ENCODE measurements around the gene PTEN.

PTEN gene

DNA sequence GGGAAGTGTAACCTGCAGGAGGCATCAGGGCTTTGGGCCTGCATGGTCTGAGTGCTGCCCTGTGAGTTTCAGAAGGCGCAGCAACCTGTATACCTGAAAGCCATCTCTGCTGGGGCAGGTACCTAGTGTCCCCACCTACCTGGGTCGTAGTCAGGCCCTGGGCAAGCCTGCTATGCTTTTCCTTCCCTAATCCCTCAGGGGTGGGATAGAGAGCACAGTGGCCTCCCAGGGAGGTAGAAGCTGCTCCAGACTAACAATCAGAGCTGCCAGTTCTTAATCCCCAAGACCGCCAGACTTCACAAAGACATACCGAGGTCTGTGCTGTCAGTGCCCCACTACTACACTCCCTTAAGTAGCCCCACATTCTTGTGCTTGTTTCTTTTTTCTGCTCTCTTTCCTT is 52.0 kb downstream of the PTEN start:
- peaks cover 34% of the 10 kb centered on the region for H4K20me1 ChIP-seq (ENCODE audit: insufficient read depth, low read length)
- H3K27me3 ChIP-seq (ENCODE audit: insufficient read depth, low read length, poor library complexity): no peaks in the 10 kb centered on the region
- H3K9me3 ChIP-seq (ENCODE audit: insufficient read depth, low read length, severe bottlenecking): peaks cover 15% of the 10 kb centered on the region
- ATAC-seq (ENCODE audit: insufficient read depth, low read depth) (peak; percentile 20; the same call in 1 of the 3 replicates), DNase-seq (no peak)
- no peak overlapping the region for H3K4me3 ChIP-seq (ENCODE audit: low read depth in 1 of 2, low read length in 2 of 2)
- H3K4me1 ChIP-seq (ENCODE audit: insufficient read depth, low read length): peaks cover 63% of the 10 kb centered on the region
- peaks cover 100% of the 10 kb centered on the region for H3K79me2 ChIP-seq (ENCODE audit: insufficient read depth, low read length)
- peaks cover 69% of the 10 kb centered on the region for H3K36me3 ChIP-seq (ENCODE audit: insufficient read depth, low read length)
- H2AFZ ChIP-seq (ENCODE audit: low read depth, low read length): no peak overlapping the region
- no peak overlapping the region for H3K9ac ChIP-seq (ENCODE audit: low read depth, low read length)
- H3K27ac ChIP-seq (ENCODE audit: low read length): peak overlapping the region; percentile 39; the same call in 1 of the 2 replicates
- 0 out of 2 replicates have a peak overlapping the region, but pooled peaks have one; percentile 14 for H3K4me2 ChIP-seq (ENCODE audit: insufficient read depth, low read length)
- TF ChIP-seq, protein P1, sequence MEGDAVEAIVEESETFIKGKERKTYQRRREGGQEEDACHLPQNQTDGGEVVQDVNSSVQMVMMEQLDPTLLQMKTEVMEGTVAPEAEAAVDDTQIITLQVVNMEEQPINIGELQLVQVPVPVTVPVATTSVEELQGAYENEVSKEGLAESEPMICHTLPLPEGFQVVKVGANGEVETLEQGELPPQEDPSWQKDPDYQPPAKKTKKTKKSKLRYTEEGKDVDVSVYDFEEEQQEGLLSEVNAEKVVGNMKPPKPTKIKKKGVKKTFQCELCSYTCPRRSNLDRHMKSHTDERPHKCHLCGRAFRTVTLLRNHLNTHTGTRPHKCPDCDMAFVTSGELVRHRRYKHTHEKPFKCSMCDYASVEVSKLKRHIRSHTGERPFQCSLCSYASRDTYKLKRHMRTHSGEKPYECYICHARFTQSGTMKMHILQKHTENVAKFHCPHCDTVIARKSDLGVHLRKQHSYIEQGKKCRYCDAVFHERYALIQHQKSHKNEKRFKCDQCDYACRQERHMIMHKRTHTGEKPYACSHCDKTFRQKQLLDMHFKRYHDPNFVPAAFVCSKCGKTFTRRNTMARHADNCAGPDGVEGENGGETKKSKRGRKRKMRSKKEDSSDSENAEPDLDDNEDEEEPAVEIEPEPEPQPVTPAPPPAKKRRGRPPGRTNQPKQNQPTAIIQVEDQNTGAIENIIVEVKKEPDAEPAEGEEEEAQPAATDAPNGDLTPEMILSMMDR (IDR thresholded peaks at IDR 0.05; ENCODE audit: borderline replicate concordance, extremely low read depth, low read length, poor library complexity, severe bottlenecking): no peak
- no peak for TF ChIP-seq EZH2 (IDR thresholded peaks at IDR 0.05; ENCODE audit: borderline replicate concordance, low read depth, low read length, severe bottlenecking)

DNA sequence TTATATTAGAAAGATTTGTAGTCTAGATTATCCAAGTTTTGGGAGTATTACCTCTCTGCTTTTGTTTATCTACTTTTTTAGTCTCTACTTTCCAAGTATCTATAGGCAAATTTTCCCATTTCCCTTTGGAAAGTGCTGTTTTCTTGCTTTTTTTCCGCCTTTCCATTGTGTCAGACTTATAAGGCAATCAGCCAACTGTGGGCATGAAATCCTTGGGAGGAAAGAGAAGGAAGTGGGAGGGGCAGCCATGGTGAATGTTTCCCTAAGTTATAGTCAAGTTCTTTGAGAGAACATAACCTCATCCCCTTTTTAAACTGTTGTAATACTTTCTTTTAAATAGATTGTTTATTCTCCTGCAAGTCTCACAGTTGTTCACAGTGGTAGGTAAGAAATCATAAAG is 52.6 kb downstream of the PTEN start:
- H4K20me1 ChIP-seq (ENCODE audit: insufficient read depth, low read length): peaks cover 37% of the 10 kb centered on the region
- peaks cover 68% of the 10 kb centered on the region for H3K36me3 ChIP-seq (ENCODE audit: insufficient read depth, low read length)
- H3K9ac ChIP-seq (ENCODE audit: low read depth, low read length): no peak overlapping the region
- no peaks in the 10 kb centered on the region for H3K27me3 ChIP-seq (ENCODE audit: insufficient read depth, low read length, poor library complexity)
- TF ChIP-seq EZH2 (IDR thresholded peaks at IDR 0.05; ENCODE audit: borderline replicate concordance, low read depth, low read length, severe bottlenecking): no peak
- TF ChIP-seq, protein P1 (IDR thresholded peaks at IDR 0.05; ENCODE audit: borderline replicate concordance, extremely low read depth, low read length, poor library complexity, severe bottlenecking): no peak
- peaks cover 100% of the 10 kb centered on the region for H3K79me2 ChIP-seq (ENCODE audit: insufficient read depth, low read length)
- H3K4me1 ChIP-seq (ENCODE audit: insufficient read depth, low read length): peaks cover 63% of the 10 kb centered on the region
- ATAC-seq (ENCODE audit: insufficient read depth, low read depth) (no peak), DNase-seq (no peak)
- no peak overlapping the region for H3K4me3 ChIP-seq (ENCODE audit: low read depth in 1 of 2, low read length in 2 of 2)
- peak overlapping the region; percentile 38; the same call in 1 of the 2 replicates for H3K27ac ChIP-seq (ENCODE audit: low read length)
- peak overlapping the region; percentile 26; the same call in 1 of the 2 replicates for H3K4me2 ChIP-seq (ENCODE audit: insufficient read depth, low read length)
- peaks cover 15% of the 10 kb centered on the region for H3K9me3 ChIP-seq (ENCODE audit: insufficient read depth, low read length, severe bottlenecking)
- H2AFZ ChIP-seq (ENCODE audit: low read depth, low read length): no peak overlapping the region

DNA sequence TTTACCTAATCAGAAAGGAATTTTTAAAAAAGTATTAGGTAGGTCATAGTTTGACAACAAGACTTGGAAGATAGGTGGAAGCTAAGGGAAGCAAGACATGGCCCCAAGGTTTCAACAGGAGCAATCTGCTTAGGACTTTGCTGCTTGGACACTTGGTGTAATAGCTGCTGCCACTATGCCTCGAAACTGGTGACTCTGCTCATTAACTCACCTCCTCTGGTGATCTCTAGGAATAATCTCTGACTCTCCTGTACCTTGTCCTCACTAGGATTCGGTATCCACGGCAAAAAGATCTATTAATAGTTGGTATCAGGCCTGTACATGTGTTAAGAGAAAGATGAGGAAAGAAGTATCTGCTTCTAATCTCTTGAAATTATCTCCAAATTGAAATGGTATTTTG is 53.1 kb downstream of the PTEN start:
- no peak for ATAC-seq (ENCODE audit: insufficient read depth, low read depth)
- H3K36me3 ChIP-seq (ENCODE audit: insufficient read depth, low read length): peaks cover 68% of the 10 kb centered on the region
- no peak overlapping the region for H3K4me3 ChIP-seq (ENCODE audit: low read depth in 1 of 2, low read length in 2 of 2)
- H3K27ac ChIP-seq (ENCODE audit: low read length): peak overlapping the region; percentile 6; the same call in 1 of the 2 replicates
- peaks cover 100% of the 10 kb centered on the region for H3K79me2 ChIP-seq (ENCODE audit: insufficient read depth, low read length)
- peaks cover 63% of the 10 kb centered on the region for H3K4me1 ChIP-seq (ENCODE audit: insufficient read depth, low read length)
- no peak overlapping the region; the same call in 1 of the 2 replicates for H3K4me2 ChIP-seq (ENCODE audit: insufficient read depth, low read length)
- H3K27me3 ChIP-seq (ENCODE audit: insufficient read depth, low read length, poor library complexity): no peaks in the 10 kb centered on the region
- no peak for DNase-seq
- no peak for TF ChIP-seq EZH2 (IDR thresholded peaks at IDR 0.05; ENCODE audit: borderline replicate concordance, low read depth, low read length, severe bottlenecking)
- TF ChIP-seq, protein P1 (IDR thresholded peaks at IDR 0.05; ENCODE audit: borderline replicate concordance, extremely low read depth, low read length, poor library complexity, severe bottlenecking): no peak
- H3K9me3 ChIP-seq (ENCODE audit: insufficient read depth, low read length, severe bottlenecking): peaks cover 15% of the 10 kb centered on the region
- peaks cover 41% of the 10 kb centered on the region for H4K20me1 ChIP-seq (ENCODE audit: insufficient read depth, low read length)
- no peak overlapping the region for H3K9ac ChIP-seq (ENCODE audit: low read depth, low read length)
- H2AFZ ChIP-seq (ENCODE audit: low read depth, low read length): no peak overlapping the region
